Kidney tubule cell (primary cell): ENCODE results near the gene TM4SF20.
"Not testable (repeated sequence)": the region's sequence is repeated elsewhere in the genome, so short reads cannot be mapped to it uniquely, and the experiment has no call there.

ENCODE experiments used
- DNase-seq: peaks from one replicate; pipeline ENCODE4 v3.0.0-alpha.2; 2018; ENCODE audit warnings: low spot score

Gene TM4SF20

DNA sequence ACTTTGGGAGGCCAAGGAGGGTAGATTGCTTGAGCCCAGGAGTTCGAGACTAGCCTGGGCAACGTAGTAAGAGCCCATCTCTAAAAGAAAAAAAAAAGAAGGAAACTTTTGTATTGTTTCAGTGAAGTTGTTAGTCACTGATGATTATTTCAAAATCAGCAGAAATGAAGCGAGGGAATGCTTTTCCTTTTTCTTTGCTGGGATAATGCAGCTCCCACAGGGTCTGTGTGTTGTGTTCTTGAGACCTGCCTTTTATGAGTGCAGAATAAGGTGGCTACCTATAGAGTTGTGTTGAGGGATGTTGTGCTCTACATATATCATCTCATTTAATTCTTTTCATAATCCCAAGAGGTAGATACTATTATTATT lies 11.7 kb downstream of the TM4SF20 start:
- DNase-seq, result no peak

DNA sequence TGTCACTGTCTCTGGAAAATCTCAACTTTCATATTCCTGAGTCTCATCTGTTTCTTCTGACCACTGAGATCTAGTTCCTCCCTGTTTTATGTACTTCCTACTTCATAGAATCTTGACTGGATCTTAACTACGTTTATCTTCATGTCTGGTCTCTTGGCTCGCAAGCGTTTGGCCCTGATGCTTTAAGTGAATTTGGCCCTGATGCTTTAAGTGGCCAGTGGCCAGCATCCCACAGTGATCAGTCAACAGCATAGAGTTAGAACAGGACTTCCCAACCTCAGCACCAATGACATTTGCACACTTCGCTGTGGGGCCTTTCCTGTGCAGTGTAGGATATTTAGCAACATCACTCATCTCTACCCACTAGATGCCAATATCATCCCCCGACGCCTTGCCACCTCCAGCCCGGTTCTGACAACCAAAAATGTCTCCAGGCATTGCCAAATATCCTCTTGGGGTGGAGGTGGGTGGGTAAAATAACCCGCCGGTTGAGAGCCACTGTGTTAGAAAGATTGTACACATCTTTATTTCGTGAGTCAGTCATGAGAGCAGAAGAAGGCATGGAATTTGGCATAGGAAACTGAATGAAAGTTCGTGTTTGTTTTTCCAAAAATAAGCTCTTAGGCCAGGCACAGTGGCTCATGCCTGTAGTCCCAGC lies 12.2 kb downstream of the TM4SF20 start:
- DNase-seq, result no peak

DNA sequence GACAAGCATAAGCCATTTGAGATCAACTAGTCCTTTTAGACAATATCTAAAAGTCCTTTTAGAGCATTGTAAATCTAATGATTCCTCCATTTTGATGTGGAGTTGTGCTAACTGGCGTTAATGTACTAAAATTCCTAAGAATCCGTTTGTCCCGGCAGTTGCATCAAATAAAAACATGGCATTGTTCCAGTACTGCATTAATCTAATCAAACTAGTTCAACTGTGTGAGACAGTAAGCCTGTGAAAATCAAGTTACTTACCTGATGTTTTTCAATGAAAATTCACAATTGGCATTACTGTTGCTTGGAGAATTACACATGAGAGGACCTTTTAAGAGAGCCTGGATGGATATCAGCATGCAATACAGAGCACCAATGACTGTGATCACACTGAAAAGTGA lies 13.3 kb downstream of the TM4SF20 start:
- DNase-seq, result no peak

DNA sequence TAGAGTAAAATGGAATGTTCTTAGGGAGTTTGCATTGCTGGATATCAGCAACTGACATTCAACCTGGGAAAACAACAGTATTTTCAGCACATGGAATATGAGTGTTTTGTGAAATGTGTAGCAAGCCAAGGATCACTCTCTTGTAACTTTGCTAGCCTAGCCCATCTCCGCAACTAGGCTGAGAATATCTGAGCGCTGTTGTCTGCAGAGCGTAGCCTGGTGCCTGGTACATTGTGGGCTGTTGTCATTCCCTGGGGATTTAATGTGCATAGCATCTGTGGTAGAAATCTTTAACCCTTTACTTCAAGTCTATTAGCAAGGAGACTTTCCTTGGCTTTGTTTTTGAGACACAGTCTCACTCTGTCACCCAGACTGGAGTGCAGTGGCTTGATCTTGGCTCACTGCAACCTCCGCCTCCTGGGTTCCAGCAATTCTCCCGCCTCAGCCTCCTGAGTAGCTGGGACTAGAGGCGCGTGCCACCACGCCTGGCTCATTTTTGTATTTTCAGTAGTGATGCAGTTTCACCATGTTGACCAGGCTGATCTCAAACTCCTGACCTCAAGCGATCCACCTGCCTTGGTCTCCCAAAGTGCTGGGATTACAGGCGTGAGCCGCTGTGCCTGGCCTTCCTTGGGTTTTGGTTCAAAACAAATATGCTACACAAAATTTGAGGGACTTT lies 14.4 kb downstream of the TM4SF20 start:
- DNase-seq, result not testable (repeated sequence)

DNA sequence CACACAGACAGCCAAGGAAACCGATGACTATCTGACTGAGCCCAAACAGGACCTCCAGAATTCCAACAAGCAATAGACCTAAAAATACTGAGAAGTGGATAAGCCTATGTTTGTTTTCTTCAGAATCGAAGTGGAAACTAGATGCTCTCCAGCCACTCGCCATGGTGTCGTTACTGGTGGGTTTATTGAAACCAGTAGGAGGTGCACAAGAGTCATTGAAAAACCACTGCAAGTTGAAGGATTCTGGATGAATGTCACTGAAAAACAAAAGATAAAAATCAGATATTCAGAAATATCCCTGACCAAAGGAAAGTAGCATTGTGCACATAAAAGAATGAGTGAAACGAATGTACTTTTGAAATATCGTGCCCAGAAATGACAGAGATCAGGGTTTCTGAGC lies 15.3 kb downstream of the TM4SF20 start:
- no peak for DNase-seq

DNA sequence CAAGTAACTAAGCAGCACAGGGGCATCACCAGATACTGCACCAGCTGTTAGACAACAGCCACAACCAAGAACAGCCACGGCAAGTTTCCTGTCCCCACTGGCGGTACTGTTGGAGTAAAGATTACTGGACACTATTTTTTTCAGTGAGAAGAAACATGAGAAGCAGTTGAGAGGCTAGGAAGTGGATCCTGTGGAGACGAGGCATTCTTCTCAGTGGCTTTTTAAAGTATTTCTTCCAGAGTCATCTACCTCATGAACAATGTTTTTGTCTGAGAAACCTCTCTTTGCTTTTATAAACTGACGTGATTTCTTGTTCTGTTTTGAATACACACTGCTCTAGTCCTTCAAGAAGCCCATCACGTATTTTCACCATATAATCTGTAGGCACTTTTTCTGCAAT lies 18.8 kb downstream of the TM4SF20 start:
- no peak for DNase-seq

DNA sequence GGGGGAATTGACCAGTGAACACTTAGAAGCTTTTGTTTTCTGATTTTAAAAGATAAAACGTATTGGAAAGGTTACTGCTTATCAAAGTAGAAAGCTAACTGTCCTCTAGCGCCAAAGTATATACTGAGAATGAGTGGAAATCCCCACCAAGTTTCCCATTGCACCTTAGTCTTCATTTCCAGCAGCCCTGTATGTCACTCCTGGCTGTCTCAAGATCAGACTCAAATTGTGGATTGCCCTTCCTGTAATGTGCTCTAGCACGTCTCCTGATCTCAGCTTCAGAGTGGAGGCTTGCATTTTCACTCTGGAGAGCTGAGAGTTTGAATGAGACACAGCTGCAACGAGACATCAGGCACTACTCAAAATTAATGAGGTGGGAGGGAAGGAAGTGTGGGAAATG lies 27.5 kb downstream of the TM4SF20 start:
- no peak for DNase-seq

DNA sequence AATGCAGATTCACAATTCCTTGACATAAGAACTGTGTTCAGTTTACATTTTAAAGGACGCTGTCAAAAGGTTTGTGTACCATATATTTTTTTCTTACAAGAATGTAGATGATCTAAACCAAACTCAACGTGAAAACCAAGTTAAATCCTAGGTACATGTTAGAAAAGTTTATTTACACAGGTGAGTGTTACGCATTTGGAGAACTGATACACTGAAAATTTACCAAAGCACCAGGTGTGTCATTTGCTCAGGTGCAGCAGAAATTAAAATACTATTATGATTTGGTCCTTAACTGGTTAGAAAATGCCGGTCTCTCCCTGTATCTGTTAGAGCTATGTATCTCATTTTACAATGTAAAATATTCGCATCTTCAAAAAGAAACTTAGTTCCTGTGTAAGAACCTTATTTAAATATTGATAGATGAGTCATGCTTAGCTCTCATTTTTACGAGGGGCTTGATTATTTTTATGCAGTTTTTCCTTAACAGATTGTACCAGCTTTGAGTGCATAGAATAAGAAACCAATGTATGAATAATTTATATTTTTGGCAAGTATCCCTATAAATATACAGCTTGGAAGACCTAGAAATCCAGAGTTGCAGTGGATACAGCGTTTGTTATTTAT lies 29.0 kb downstream of the TM4SF20 start:
- no peak for DNase-seq

DNA sequence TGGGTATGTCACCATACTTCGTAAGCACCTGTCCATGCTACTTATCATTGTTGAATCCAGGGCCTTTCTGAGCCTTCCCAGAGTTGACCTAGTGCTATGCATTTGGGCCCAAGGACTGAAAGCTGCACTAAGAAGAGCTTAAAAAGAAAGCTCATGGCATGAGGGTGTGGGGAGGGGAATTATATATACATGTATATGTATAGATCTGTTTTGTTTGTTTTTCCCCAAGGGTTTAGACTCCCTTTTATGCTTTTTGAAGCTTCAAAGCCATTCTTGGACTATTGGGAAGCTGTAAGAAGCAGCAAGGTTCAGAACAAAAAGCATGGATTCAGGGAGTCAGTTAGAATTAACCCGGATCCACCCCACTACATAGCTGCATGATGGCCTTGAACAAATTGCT lies 30.8 kb downstream of the TM4SF20 start:
- no peak for DNase-seq

DNA sequence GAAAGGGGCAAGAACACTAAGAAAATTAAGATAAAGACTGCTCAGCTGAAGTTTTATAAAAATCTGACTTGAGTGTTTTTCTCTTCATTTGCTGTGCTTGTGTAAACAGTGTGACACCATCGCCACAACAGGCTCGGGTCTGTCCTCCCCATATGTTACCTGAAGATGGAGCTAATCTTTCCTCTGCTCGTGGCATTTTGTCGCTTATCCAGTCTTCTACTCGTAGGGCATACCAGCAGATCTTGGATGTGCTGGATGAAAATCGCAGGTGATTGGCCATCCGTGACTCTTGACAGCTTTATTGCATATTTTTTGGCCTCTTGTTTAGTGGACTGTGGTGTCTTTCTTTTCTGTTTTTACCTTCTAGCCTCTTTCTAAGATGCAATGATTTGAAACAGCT lies 32.0 kb downstream of the TM4SF20 start:
- DNase-seq, result peak; percentile 62

DNA sequence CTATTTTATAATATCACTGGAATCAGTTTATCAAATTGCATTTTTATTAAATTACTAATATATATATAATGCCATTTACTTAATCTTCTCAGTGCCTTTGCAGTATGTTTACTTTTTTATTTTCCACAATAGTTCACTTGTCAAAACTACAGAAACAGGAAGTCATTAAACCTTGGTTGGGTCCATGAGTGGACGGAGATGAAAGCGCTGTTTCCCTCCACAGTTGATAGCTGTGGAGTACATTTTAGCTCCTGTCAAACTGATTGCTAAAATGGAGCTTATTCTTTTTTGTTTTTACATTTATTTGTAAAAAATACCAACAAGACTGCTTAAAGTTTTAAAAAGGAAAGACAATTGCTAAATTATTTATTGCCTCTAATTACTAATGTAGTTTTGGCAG lies 34.9 kb downstream of the TM4SF20 start:
- DNase-seq, result no peak

DNA sequence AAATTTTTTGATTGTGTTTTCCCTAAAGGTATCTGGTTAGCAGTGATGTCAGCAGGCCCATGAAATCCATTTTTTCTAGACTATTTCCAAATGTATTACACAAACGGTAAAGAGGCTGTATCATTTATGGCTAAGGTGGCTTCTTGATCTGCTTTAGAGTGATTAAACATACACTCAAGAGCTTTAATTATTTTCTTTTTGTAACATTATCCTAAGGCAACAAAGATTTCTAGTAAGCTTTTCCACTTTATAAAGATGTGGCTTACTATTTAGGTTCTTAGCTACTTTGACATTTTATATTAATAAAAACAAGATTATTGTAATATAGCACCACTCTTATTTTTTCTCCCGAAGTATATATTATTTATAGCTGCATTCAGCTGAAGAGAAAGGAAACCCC lies 37.6 kb downstream of the TM4SF20 start:
- no peak for DNase-seq

DNA sequence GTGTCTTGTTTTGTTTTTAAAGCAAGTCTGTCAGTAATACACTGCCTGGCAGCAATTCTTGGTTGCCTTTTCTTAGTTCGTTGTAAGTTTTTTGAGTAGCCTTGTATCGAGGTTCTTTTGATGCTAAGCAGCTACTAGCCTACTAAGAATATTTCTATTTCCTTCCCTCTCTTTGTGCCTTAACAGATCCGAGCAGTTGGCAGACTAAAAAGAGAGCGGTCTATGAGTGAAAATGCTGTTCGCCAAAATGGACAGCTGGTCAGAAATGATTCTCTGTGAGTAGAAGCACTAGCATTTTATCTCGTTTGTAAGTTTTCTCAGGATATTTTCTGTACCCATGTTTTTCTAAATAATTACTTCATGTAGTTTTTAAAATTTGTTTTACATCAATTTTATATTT lies 39.0 kb downstream of the TM4SF20 start:
- DNase-seq, result no peak

DNA sequence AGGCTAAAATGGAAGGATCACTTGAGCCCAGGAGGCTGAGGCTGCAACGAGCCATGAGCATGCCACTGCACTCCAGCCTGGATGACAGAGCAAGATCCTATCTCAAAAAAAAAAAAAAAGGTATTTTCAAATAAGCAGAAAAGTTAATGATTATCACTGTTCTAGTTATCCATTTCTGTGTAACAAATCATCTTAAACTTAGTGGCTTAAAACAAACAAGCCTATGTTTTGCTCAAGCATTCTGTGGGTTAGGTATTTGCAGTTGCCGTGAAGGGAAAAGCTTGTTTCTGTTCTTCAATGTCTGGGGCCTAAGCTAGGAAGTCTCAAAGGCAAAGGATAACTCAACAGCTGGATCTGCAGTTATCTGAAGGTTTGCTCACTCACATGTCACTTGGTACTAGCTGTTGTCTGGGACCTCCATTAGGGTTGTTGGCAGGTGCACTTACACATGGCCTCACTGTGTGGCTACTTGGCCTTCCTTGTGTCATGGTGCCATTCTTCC lies 40.0 kb downstream of the TM4SF20 start:
- peak; percentile 77 for DNase-seq

DNA sequence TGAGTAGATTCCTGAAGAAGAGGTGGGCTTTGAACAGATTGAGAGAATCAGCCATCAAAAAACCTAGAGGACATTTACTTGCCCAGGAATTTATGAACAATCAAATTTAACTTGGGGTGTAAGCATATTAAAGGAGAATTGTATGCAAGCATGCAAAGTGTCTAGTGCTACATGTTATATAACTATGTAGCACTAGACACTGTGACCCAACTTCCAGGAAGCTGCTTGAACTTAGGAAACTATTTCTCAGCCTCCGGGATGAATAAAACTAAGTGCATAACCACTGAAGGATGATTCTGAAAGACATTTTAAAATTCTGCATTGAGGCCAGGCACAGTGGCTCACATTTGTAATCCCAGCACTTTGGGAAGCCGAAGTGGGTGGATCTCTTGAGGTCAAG lies 41.7 kb downstream of the TM4SF20 start:
- DNase-seq, result no peak

DNA sequence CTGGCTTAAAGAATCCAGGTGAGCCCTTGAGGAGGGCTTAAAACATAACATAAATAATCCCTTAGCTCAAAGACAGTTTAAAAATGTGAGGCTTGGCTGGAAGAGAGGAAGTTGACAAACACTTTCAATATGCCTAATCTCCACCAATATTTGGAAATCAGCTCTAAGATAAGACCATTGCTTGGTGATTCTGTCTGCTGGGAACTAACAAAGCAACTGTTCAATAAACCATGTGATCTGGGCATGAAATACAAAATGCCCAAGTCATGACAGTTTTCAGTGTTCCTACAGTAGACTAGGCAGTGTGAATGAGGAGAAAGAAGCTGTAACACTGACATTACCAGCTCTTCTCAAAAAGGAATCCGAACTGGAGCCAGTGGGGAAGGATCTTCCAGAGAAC lies 43.4 kb downstream of the TM4SF20 start:
- DNase-seq, result no peak

DNA sequence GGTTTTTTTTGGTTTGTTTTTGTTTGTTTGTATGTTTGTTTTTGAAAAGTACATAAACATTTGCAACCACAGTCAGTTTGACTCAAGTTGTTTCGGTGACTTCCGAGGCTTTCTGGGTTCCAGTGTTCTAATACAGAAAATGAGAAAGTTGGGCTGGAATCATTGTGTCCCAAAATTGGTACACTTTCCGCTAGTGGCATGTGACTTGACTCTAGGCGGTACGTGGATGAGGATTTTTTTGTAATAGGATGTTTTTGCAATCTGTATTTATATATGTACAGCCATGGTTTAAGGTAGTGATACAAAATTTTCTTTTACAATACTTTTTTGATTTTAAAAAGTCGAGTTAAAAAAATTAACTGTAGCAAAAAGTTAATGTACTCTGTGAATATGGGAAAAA lies 52.3 kb downstream of the TM4SF20 start:
- DNase-seq, result no peak

DNA sequence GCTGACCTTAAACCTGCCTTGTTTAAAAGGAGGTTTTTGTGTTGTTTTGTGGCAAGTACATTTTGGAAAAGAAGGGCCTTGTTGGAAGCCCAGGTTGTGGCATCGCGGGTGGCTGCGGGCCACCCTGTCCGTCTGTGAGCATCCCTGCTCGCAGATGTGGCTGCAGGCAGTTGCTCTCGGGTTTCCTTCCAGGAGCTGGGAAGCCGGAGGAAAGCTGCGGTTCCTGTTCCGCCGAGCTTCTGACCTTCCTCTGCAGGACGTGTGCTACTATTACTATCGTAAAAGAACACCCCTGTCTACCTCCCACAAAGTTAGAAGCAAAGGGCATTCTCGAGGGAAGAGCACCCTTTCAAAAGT lies 53.3 kb downstream of the TM4SF20 start:
- peak; percentile 60 for DNase-seq

DNA sequence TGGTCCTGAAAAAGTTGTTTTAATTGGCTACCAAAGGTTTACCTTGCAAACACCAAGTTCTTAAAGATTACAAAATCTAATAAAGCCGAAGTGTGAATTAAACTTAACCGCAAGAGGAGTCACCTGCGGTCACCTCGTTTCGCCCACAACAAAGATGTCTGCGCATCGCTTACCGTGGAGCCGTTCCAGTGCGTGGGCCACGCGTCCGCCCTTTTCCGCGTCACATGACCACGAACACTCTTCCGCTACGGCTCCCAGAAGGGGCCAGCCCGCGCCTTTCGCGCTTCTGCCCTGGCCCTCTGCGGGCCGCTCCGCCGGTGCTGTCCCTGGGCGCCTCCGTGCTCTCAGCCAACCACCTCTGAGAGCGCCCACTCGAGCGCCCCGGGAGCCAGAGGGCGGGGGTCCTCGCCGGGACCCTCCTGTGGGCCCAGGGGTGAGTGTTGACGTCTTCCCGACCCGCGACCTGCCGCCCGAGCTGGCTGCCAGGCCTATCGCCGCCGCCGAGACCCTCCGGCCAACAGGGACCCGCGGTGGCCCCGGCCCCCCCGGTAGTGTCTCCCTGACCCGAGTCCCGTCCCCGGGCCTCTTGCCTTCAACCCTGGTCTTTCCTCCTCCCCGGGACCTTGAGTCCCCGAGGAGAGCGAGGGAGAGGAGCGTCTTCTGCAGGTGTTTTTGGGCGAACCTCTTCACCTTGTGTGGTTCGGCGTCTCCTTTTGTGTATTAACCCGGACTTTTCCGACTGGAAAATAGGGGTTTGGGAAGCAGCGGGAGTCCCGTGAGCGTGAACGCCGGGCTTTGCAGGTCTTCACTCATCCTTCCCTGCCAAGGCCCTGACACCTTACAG lies 53.9 kb downstream of the TM4SF20 start, which contains the start of gene MFF:
MFF (plus strand) TSS at position 257 of the 844 bp plus-strand sequence. CDS start 5,415 bp downstream, outside the sequence.
- DNase-seq, result peak; percentile 95

DNA sequence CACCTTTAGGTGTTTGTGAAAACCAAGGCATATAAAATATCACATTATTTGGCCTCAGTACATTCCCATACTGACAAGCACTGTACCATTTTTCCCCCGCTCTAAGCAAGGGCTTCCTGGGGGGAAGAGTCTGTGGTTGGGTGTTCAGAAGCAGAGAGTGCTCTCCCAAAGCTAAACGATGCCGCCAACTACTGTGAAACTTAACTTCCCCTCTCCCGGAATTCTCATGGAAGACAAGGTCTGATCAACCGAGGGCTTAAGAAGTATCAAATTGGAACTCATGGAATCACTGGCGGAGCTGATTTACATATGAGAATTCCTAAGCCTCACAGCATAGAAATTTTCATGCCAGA lies 54.5 kb downstream of the TM4SF20 start:
- DNase-seq, result no peak

DNA sequence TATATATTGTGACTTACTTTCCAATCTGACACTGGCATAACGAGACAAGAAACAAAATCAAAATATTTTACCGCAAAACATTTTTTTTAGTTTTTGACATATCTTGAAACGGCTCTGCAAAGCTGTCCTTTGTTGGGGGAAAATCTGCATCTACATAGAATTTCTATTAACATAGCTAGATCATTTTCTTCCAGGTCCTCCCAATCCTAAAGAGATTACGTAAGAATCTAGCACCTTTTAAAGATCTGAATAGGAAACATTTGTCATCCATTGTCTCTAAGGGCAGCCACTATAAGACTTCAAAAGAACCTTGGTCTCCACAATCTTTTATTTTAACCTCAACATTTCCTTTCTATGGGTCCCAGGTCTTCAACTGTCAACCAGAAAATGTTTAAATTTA lies 55.3 kb downstream of the TM4SF20 start:
- no peak for DNase-seq

DNA sequence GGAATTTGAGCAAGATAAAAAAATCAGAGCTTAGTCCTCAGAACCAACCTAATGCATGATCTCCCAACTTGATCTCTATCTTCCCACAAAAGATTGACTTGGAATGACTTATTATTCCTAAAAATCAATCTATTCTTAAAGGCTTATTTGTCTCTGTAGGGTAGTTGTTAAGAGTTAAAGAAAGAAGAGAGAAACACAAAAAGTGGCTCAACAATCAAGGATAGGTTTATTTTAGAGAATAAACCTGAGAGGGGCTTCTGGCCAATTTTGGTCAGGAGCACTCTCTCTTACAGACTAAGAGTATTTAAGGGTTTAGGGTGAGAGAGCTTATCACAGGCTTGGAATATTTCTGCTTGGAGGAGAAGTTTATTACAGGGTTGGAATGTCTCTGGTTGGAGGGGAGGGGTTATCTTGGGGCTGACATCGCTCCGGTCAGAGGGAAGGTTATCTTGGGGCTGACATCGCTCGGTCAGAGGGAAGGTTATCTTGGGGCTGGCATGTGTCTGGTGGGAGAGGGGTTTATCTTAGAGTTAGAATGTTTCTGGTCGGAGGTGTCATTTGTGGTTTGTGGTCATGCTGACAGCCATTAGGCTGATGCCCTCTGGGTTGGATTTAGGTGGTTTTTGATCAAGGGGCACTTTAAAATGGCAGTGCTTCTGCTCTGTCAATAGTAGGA lies 56.4 kb downstream of the TM4SF20 start:
- no peak for DNase-seq
